Measurements from ENCODE around the gene GRB14.
"Not testable (repeated sequence)": the region's sequence is repeated elsewhere in the genome, so short reads cannot be mapped to it uniquely, and the experiment has no call there.

The GRB14 gene

DNA sequence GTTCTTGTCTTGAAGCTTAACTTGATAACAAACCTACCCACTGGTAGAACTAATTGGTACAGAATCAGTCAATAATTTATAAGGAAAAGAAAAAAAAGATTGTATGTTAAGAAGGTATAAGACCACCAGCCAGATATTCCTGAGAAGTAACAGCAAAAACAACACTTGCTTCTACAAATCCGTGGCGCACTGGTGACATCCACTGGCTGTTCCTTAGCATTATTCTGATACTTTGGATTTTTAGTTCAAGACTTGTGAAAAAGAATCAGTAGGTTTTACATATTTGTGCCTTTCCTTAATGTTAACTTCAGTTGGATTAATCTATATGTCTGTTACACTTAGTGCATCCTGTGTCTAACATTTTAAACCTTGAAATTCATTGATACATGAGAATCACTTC lies 141.8 kb downstream of the GRB14 start:
- DNase-seq (ENCODE audit: extremely low read depth, insufficient read length): no peak
- no peak for TF ChIP-seq CTCF (IDR thresholded peaks at IDR 0.05; ENCODE audit: insufficient read depth, low read length, poor library complexity, severe bottlenecking)
- H3K36me3 ChIP-seq (ENCODE audit: control insufficient read depth, insufficient read depth, low read length): no peaks in the 10 kb centered on the region
- H3K4me3 ChIP-seq (replicated peaks; ENCODE audit: low read depth, low read length): no peak overlapping the region
- H3K27me3 ChIP-seq (replicated peaks; ENCODE audit: control insufficient read depth, insufficient read depth, low read length): no peaks in the 10 kb centered on the region

- no peak for TF ChIP-seq CTCF (IDR thresholded peaks at IDR 0.05; ENCODE audit: insufficient read depth, low read length, poor library complexity, severe bottlenecking)
- Histone ChIP-seq H3K4me3 (replicated peaks; ENCODE audit: low read depth, low read length) (no peak overlapping the region), H3K27me3 (replicated peaks; ENCODE audit: control insufficient read depth, insufficient read depth, low read length) (no peaks in the 10 kb centered on the region), H3K36me3 (ENCODE audit: control insufficient read depth, insufficient read depth, low read length) (no peaks in the 10 kb centered on the region)
- DNase-seq (ENCODE audit: extremely low read depth, insufficient read length): no peak
Measured at GRCh38 chr2:164478205-164478604, 143.1 kb downstream of the GRB14 start.

- Histone ChIP-seq H3K4me3 (replicated peaks; ENCODE audit: low read depth, low read length) (no peak overlapping the region), H3K27me3 (replicated peaks; ENCODE audit: control insufficient read depth, insufficient read depth, low read length) (no peaks in the 10 kb centered on the region), H3K36me3 (ENCODE audit: control insufficient read depth, insufficient read depth, low read length) (no peaks in the 10 kb centered on the region)
- no peak for TF ChIP-seq CTCF (IDR thresholded peaks at IDR 0.05; ENCODE audit: insufficient read depth, low read length, poor library complexity, severe bottlenecking)
- no peak for DNase-seq (ENCODE audit: extremely low read depth, insufficient read length)
Measured at GRCh38 chr2:164474873-164475272, 146.4 kb downstream of the GRB14 start.

GRCh38 chr2:164473021-164473420 lies 148.3 kb downstream of the GRB14 start:
- Histone ChIP-seq H3K4me3 (replicated peaks; ENCODE audit: low read depth, low read length) (no peak overlapping the region), H3K36me3 (ENCODE audit: control insufficient read depth, insufficient read depth, low read length) (no peaks in the 10 kb centered on the region), H3K27me3 (replicated peaks; ENCODE audit: control insufficient read depth, insufficient read depth, low read length) (no peaks in the 10 kb centered on the region)
- DNase-seq (ENCODE audit: extremely low read depth, insufficient read length): no peak
- no peak for TF ChIP-seq CTCF (IDR thresholded peaks at IDR 0.05; ENCODE audit: insufficient read depth, low read length, poor library complexity, severe bottlenecking)

GRCh38 chr2:164465047-164465446 lies 156.2 kb downstream of the GRB14 start:
- H3K27me3 ChIP-seq (replicated peaks; ENCODE audit: control insufficient read depth, insufficient read depth, low read length); DNase-seq (ENCODE audit: extremely low read depth, insufficient read length); H3K36me3 ChIP-seq (ENCODE audit: control insufficient read depth, insufficient read depth, low read length); H3K4me3 ChIP-seq (replicated peaks; ENCODE audit: low read depth, low read length): not testable (repeated sequence)

DNA sequence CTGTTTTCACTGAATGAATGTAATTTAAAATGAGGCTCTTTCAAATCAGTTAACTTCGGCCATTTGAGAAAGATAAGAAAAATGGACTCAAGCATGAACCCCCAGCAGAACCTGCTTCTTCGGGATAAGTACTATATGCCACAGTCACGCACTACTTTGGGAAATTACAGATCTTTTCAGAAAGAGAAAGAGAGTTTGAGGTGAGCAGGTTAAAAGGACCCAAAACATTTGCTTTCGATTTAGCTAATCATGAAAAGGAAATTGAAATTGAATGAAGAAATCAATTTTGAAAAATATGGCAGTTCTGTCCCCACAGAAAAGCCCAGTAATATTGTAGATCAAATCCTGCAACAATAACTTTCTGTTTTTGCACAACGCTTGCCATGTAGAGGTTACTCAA lies 156.9 kb downstream of the GRB14 start:
- TF ChIP-seq CTCF (IDR thresholded peaks at IDR 0.05; ENCODE audit: insufficient read depth, low read length, poor library complexity, severe bottlenecking): no peak

More for the DNA sequence above, 156.9 kb downstream of the GRB14 start:
- no peaks in the 10 kb centered on the region for H3K27me3 ChIP-seq (replicated peaks; ENCODE audit: control insufficient read depth, insufficient read depth, low read length)
- no peak overlapping the region for H3K4me3 ChIP-seq (replicated peaks; ENCODE audit: low read depth, low read length)
- H3K36me3 ChIP-seq (ENCODE audit: control insufficient read depth, insufficient read depth, low read length): no peaks in the 10 kb centered on the region
- no peak for DNase-seq (ENCODE audit: extremely low read depth, insufficient read length)

Measured in GM06990 (cell line).